CD4-positive, alpha-beta T cell treated with Interleukin-1 beta for 1 hour (primary cell): ENCODE results near the gene TAC3.
"Not testable (repeated sequence)": the region's sequence is repeated elsewhere in the genome, so short reads cannot be mapped to it uniquely, and the experiment has no call there.

Source experiments
- DNase-seq, 2 donors: peaks; one replicate each; pipeline ENCODE4 v3.0.0-alpha.2; 2020 to 2022

Gene TAC3

DNA sequence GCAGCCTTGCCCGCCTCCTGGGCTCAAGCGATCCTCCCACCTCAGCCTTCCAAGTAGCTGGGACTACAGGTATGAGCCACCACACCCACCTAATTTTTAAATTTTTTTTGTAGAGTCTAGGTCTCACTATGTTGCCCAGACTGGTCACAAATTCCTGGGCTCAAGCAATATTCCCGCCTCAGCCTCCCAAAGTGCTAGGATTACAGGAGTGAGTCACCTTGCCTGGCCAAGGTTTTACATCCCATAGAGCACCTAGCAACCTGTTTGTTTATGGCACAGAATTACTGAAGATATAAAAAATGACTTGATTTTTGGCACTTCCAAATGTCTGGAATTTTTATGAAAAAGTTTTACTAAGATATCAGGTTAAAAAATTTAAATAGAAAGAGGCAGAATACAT is 17.1 kb upstream of the TAC3 start:
- no peak for DNase-seq

GRCh38 chr12:57031789-57032188 is 15.5 kb upstream of the TAC3 start:
- DNase-seq = no peak

- DNase-seq = peak; percentile 7 to 33
These were observed 14.9 kb upstream of the TAC3 start for GRCh38 chr12:57031138-57031725.

GRCh38 chr12:57029457-57029856 is 13.1 kb upstream of the TAC3 start:
- DNase-seq = no peak

- no peak for DNase-seq
These were observed 11.4 kb upstream of the TAC3 start for GRCh38 chr12:57027805-57028153.

GRCh38 chr12:57027011-57027804 is 10.9 kb upstream of the TAC3 start:
- DNase-seq = no peak

- DNase-seq = no peak
These were observed 8.9 kb upstream of the TAC3 start for GRCh38 chr12:57025196-57025595.

DNA sequence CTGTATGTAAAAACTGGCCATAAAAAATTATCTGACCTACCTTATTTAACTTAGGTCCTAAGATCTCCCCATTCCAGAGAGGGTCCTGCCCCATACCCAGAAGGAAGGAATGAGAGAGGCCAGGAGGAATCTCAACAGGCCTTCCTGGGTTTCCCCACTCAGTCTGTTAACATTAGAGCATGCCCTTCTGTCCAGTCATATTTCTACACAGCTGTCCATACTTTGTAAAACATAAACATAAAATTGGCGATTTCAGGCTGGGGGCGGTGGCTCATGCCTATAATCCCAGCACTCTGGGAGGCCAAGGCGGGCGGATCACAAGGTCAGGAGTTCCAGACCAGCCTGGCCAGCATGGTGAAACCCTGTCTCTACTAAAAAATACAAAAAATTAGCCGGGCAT is 6.0 kb upstream of the TAC3 start:
- not testable (repeated sequence) for DNase-seq

GRCh38 chr12:57019983-57020719 is 3.8 kb upstream of the TAC3 start:
- DNase-seq = no peak

DNA sequence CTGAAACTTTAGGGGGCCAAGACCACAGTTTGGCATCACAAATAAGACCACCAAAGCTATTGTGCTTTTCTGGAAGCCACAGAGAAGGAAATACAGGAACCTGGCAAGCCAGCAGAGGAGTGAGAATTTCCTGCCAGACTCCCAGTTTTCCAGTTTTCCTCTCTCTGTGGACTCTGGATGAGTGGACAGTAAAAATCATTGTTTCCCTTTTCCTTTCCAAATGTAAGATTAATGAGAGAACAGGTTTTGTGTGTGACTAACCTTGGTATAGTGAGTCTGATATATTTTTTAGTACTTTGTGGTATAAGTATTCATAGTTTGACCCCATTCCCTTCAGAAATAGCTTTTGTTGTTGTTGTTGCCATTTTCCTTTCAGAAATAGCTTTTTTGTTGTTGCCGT is 2.6 kb upstream of the TAC3 start:
- DNase-seq = no peak

DNA sequence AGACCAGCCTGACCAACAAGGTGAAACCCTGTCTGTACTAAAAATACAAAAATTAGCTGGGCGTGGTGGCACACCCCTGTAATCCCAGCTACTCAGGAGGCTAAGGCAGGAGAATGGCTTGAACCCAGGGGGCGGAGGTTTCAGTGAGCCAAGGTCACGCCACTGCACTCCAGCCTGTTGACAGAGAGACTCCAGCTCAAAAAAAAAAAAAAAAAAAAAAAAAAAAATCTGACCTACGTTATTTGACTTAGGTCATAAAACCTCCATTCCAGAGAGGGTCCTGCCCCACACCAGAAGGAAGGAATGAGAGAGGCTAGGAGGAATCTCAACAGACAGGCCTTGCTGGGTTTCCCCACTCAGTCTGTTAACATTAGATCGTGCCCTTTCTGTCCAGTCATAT is 2.0 kb upstream of the TAC3 start:
- DNase-seq = not testable (repeated sequence)

- no peak for DNase-seq
These were observed 3.5 kb downstream of the TAC3 start for GRCh38 chr12:57012600-57013465.

DNA sequence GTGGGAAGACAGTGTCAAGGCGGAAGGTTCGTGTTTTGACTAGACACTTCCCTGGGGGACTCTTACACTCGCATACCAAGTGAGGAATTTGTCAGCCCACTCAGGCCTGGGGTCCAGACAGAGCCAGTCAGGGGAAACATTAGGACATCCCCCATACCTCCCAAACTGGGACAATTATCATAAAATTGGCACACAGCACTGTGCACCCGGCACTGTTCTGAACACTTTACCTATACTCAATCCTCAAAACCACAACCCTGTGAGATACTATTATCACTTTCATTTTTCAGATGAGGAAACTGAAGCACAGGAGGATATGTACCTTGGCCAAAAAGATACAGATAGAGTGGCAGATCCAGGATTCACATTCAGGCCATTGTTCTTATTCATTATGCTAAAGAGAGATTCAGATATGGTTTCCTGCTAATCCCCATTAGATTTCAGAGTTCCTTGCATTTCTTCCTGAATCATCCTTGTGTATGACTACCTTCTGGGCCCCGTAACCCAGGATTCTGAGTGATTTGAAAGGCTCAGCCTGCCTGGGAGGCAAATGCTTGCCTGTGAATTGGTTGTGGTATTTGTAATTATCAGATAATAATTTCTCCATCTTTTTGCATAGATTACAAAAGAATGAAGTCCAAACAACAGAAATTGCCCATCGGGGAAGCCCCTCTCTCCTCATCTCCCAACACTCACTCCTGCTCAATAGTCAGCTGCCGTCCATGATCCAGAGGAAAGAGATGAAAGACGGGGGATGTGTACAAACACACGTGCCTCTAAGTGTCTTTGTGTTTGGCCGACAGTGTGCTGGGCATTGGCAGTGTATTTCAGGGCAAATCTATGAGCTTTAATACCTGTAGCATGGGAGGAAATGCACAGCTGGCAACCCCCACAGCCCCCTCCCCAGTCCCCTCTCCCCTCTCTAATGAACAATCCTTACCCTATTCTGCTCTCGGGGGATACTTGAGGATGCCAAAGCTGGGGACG is 4.6 kb downstream of the TAC3 start:
- DNase-seq = no peak

- no peak for DNase-seq
These were observed 5.6 kb downstream of the TAC3 start for GRCh38 chr12:57010627-57011247.

DNA sequence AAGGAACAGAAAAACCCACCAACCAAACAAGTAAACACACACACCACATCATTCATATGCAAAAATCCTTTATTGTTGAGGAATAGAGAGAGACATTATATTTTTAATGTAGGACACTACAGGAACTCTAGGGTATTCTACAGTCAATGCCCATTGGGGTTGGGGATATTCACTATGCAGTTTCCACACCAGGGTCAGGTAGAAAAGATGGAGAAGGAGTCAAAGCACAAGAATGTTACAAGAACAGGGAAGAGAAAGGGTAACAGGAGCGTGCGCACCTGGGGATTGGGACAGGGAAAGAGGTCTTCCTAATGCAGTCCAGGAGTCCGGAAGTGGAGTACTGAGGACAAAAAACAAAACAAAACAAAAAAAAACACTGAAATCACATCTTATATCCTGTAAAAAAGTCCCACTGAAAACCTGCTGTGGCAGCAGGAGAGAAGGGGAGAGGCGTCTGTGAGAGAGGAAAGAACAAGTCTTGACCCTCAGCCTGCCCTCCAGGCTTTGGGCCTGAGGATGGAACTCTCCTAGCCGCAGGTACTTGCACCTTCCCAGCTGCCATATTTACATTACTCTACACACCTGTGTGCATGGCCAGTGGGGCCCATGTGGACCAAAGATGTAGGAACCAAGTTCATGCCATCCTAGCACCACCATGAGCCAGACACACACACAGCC is 6.2 kb downstream of the TAC3 start:
- no peak for DNase-seq

GRCh38 chr12:57008178-57008577 is 8.2 kb downstream of the TAC3 start:
- DNase-seq = peak; percentile 6 to 69

DNA sequence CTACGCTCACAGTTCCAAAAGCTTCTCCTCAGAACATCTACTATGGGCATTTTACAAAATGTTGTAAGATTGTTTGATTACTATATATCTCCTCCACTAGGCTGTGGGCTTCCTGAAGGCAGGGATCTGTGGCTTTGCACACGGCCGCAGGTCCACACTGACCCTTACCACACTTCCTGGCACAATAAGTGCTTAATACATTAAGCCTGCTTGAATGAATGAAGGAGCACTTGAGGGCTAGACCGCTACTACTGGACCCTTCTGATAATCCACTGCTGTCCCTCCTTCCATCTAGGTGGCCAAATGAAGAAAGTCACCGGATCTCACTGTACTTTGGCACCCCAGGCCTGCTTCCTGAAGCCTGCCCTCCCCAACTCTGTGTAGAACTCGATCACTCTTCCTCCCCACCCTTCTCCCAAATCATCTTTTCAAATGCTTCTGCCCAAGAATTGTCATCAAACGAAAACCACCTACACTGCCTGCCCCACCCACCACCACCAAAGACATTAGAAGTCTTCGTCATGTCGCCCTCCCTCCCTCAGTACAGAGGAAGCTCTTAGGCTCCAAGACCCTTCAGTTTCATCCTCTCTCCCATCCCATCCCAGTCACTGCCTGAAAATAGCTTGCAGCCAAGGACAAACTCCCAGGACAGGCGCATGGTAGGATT is 9.4 kb downstream of the TAC3 start:
- DNase-seq = no peak

- peak; percentile 71 to 76 for DNase-seq
These were observed 10.1 kb downstream of the TAC3 start, which contains the start of gene ZBTB39 for GRCh38 chr12:57005980-57006808. Gene ZBTB39 (minus strand): TSS chr12:57006546. CDS start chr12:57004917, 1,629 bp downstream.

GRCh38 chr12:57004651-57005050 is 11.7 kb downstream of the TAC3 start:
- DNase-seq = no peak
